NCI-H345 (cell line): Measurements from ENCODE around the gene TTC39A.

ENCODE experiments used
- DNase-seq: peaks from one replicate; lab custom pipeline; 2025; lab: John Stamatoyannopoulos, UW

TTC39A gene

DNA sequence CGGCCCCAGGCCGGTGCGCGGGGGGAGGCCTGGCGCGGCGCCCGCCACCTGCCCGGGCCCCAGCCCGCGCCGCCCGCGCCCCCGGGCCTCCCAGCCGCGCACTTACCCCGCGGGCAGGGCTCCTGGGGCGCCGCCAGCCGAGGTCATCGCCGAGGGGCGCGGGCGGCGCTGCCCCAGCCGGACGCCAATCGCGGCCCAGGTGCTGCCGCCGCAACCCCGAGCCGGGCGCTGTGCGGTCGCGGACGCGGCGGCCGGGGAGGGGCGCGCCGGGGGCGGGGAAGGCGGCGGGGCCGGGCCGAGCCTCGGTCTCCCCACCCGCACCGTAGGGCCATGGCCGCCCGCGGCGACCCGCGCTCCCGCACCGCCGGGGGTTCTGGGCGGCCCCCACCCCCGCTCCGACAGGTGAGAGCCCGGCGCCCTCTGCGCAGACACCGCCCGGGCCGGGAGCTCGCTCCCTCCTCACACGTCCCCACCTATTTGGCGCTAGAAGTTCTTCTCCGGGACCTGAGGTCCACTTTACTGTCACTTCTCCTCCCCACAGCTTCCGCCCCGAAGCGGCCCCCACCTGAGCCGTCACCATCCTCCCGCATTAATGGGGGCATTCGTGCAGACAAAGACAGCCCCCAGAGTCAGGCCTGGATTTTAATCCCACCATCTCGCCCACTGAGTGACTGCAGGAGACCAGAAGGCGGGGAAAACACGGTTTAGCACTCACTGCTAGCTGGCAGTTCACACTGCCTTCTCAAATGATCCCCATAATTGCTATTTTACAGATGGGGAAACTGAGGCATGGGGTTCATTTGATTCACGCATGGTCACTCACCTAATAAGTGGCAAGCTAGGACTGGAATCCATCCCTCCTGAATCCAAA lies at the start of gene TTC39A:
Gene TTC39A, minus strand, starts transcription at position 232 of the 871 bp plus-strand sequence. Its CDS starts 85 bp downstream, at position 147.
- peak; percentile 35 for DNase-seq

DNA sequence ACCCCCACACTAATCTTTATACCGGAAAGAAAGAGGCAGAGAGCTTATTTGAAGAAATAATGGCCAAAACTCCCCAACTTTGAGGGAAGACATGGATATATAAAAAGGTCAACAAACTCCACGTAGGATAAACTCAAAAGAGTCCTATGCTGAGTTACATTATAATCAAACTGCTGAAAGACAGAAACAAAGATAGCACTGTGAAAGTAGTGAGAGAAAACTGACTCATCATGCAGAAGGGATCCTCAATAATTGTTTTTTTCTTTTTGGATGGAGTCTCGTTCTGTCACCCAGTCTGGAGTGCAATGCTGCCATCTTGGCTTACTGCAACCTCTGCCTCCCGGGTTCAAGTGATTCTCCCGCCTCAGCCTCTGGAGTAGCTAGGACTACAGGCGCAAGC lies 48.5 kb upstream of the TTC39A start:
- DNase-seq = no peak

GRCh38 chr1:51373898-51374297 lies 43.5 kb upstream of the TTC39A start:
- no peak for DNase-seq

DNA sequence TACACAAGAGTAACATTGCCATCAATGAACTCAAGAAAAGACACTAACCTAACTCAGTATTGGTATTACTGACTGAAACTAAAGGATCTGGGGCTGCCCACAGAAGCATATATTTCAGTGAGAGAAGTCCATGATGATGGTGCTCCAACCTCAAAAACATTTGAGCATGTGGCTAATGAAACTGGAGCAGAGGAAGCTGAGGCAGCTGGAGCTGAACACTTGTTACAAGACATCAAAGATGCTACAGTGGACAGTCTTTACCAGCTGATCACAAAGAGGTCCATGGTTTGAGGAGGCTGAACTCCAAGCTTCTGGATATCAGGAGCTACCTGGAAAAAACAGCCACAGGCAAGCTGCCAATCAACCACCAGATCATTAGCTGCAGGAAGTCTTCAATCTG lies 42.2 kb upstream of the TTC39A start:
- no peak for DNase-seq

DNA sequence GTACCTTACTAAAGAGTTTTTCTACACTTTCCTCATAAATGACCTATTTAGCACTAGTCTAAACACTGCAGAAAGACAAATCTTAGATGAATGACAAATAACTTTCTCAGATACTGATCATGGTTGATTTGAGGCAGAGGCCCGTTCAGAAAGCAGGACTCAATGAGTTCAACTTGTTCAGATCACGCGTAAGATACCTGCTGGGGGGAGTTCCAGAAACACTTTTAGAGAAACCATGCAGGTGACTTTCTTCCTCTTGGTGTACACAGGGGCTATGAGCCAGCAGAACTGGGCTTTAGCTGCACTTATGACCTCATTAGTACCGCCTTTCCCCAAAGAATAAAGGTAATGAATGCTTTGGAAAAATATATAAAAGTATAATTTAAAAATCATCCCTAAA lies 38.8 kb upstream of the TTC39A start:
- no peak for DNase-seq

DNA sequence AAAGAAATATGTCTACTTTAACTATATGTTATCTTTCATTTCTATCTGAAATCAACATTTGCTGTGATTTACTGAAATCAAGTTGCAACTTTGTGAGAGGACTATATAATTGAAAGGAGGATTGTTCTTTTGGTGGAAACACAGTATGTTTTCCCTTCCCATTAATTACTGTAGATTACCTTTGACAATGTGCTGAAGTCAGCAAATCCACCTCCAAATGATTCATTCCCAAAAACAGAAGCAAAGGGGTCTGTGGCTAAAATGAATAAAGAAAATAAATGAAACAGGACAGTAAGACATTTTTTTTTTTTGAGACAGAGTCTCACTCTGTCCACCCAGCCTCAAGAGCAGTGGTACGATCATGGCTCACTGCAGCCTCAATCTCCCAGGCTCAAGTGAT lies 35.4 kb upstream of the TTC39A start:
- no peak for DNase-seq

GRCh38 chr1:51359879-51360278 lies 29.5 kb upstream of the TTC39A start:
- DNase-seq = no peak

GRCh38 chr1:51355382-51355781 lies 25.0 kb upstream of the TTC39A start:
- DNase-seq = no peak

DNA sequence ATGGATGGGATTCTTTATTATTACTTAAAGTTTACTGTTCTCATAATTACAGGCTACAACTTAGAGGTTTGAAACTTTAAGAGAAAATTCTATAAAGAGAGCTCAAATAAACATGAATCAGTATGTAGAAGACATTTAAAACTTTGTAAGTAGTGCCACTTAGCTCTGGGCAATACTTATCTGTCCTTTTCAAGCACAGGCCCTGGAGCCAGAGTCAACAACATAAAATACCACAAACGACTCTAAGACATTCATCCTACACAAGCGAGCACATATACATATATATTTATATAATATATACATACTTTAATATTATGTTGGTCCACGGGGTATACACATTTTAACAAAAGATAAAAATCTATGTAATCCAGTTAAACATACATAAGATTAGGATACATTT lies 24.1 kb upstream of the TTC39A start:
- DNase-seq = no peak

DNA sequence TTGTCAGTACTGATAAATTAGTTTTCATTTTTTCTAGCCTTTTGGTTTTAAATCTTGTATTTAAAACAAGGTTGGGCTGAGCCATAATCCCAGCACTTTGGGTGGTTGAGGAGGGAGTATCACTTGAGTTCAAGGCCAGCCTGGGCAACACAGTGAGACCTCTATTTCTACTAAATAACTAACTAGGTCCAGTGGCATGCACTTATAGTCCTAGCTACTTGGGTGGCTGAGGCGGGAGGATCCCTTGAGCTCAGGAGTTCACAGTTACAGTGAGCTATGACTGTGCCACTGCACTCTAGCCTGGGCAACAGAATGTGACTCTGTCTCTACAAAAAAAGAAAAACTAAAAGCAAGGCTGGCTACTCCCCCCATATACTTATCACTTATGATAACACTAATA lies 21.5 kb upstream of the TTC39A start:
- DNase-seq = no peak

DNA sequence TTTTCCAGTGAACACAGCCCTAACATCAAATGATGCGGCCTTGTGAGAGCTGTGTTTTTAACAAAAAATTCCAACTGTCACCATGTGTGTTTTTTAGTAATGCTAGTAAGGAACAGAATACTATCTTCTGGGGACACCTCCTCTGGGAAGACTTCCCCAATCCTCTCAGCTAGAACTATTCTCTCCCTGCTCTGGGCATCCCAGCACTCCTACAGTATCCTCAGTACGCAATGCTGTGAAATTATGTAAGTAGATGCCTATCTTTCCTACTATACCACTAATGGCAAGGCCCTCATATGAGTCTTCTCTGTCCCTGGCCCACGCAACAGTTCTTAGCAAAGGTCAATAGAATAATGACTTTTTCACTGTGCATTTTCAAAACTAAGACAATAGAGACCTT lies 19.5 kb upstream of the TTC39A start:
- no peak for DNase-seq

- DNase-seq = no peak
Observed at GRCh38 chr1:51348147-51348527, 17.8 kb upstream of the TTC39A start.

GRCh38 chr1:51347398-51348146 lies 17.2 kb upstream of the TTC39A start:
- no peak for DNase-seq

DNA sequence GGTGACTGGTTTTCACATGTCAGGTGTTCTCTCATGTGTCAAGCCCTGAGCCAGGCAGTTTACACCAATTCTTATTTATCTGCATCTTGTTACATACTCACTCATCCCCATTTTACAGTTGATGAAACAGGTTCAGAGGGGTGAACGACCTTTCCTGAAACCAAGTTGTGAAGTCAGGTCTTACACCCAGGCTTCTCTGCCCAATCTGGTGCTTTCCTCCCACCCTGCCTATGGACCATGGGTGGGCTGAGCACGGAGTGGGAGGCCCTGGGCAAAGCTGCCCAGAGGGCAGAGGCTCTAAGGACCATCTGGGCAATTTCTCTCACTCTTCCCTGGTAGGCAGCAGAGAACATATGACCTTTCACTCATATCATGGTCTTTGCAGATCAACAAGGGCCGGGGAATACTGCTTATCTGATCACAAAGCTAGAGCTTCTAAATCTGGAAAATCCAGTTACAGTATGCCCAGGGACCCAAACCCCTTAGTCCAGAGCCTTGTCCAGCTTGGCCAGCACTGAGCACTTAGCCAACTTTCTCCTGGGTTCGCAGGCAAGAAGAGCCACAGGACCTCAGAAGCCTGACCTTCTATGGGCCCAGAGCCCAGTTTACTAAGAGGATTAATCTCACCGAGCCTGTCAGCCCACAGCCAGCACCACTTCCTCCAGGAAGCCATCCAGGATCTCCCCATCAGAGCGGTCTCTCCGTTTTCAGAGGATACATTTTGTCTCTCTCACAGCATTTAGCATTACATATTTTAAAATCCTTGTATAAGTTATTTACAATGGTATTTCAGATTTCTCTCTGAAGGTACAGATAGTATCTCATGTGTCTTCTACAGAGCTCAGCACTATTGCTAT lies 16.0 kb upstream of the TTC39A start:
- DNase-seq = no peak

GRCh38 chr1:51345300-51345687 lies 14.9 kb upstream of the TTC39A start:
- DNase-seq = no peak

DNA sequence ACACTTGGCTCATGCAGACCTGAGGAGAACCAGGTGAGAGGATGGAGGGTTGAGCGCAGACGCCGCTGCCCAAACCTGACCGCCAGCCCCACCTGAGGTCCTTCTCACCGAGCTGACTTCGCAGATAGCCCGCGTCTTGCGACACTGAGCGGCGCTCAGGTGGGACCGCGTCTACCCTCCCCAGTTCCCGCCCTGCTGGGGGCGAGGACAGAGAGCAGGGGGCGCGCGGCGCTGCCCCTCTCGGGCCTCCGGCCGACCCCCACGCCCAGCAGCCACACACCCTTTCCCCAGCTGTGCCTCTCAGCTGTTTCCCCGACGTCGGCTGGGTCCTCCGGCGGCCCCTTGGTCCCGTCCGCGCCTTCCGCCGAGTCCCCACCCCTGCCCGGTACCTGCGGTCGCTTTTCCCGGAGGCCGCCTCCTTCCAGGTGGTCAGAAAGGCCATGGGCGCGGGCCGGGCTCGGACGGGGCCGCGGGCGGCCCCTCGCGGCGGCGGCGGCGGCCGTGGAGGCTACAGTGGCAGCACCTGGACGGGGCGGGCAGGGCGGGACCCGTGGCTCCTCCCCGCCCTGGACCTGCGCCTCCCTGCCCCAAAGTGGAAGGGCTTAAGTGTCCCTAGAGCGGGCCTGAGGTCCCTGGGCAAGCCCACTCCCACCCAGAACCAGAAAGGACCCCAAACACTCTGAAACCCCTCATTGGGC lies 14.4 kb upstream of the TTC39A start:
- no peak for DNase-seq

DNA sequence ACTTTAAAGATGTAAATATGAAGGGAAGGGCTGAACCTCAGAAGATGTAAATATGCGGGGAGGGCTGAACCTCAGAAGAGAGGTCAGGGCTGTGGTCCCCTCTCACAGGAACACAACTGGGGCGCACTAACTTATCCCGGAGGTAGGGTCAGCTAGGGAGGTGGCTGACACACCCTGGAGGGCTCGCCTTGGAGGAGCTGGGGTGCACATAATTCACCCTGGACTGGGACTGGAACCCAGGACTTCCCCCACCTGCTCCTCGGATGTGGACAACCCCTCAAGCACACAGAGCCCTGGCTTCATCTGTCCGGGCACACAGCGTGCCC lies 13.9 kb upstream of the TTC39A start:
- no peak for DNase-seq

- no peak for DNase-seq
Observed at GRCh38 chr1:51343624-51344023, 13.3 kb upstream of the TTC39A start.

- no peak for DNase-seq
Observed at GRCh38 chr1:51342591-51343206, 12.3 kb upstream of the TTC39A start.

DNA sequence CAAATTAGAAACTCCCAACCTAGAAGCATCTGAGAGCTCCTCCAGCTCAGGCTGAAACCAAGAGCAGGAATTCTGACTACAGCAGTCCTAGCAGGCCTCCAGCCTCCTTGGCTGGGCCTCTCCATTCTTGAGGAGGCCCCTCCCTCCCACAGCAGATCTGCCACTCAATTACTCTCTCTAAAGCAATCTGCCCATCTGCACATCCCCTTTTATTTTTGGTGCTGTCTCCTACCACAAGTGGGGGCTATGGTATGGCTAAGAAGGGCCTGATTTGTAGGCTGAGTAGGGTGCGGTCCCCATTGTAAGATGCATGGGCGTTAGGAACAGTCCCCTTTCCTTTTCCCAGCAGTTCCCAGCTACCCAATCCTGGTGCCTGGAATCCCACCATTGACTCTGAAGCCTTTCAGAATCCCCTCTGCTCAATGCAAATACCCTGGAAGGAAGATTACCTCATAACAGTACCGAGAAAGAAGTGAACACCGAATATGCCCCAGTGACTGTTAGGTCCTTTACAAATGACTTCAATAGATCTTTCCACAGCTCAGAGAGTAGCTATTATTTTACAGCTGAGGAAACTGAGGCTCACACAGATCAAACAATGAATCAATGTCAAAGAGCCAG lies 11.6 kb upstream of the TTC39A start:
- DNase-seq = no peak

DNA sequence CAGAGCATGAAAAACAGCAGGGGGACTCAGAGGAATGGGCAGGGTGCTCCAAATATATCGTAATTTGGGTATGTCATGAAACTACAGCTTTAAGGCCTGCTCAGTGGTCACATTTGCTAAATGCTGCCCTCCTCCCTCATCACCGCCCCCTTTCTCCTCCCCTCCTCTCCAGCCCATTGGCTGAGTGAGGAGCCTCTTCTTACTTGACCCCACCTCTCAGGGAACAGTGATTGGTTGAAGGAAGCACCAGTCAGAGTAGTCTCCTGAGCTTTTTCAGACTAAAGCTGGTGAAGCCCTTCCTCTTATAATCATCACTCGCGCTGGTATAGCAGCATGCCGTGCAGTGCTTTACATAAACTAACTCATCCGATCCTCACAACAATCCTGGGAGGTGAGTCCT lies 10.0 kb upstream of the TTC39A start:
- DNase-seq = no peak
